GM18867 (cell line): ENCODE measurements around the gene NACC1.
A peak's percentile ranks its signal among the peaks of the same experiment; 100 is the strongest.

ENCODE experiments used
- ATAC-seq: cut with Tn5 transposase; IDR thresholded peaks from one replicate; pipeline ENCODE4 v1.9.1; 2021; ENCODE audit warnings: mild to moderate bottlenecking, moderate library complexity; ENCODE audit not compliant: unreplicated experiment

Gene NACC1

GRCh38 chr19:13118424-13119193, 545 bp downstream of the NACC1 start:
- peak; percentile 9 for ATAC-seq

GRCh38 chr19:13119627-13120026, 1.6 kb downstream of the NACC1 start:
- ATAC-seq: no peak

- no peak for ATAC-seq
Measured at GRCh38 chr19:13120031-13120430, 2.0 kb downstream of the NACC1 start.

GRCh38 chr19:13120817-13121216, 2.8 kb downstream of the NACC1 start:
- ATAC-seq: no peak

- ATAC-seq: no peak
Measured at GRCh38 chr19:13121551-13122274, 3.6 kb downstream of the NACC1 start.

- ATAC-seq: no peak
Measured at GRCh38 chr19:13122275-13122878, 4.3 kb downstream of the NACC1 start.

GRCh38 chr19:13122980-13123957, 5.2 kb downstream of the NACC1 start:
- no peak for ATAC-seq

GRCh38 chr19:13127051-13127450, 9.0 kb downstream of the NACC1 start:
- no peak for ATAC-seq

- ATAC-seq: no peak
Measured at GRCh38 chr19:13127811-13128575, 9.9 kb downstream of the NACC1 start.

- no peak for ATAC-seq
Measured at GRCh38 chr19:13128583-13128982, 10.5 kb downstream of the NACC1 start.

GRCh38 chr19:13129384-13129783, 11.3 kb downstream of the NACC1 start:
- ATAC-seq: no peak

- ATAC-seq: no peak
Measured at GRCh38 chr19:13130886-13131490, 12.9 kb downstream of the NACC1 start.

- no peak for ATAC-seq
Measured at GRCh38 chr19:13132471-13133180, 14.6 kb downstream of the NACC1 start.

GRCh38 chr19:13133241-13133870, 15.3 kb downstream of the NACC1 start:
- no peak for ATAC-seq

GRCh38 chr19:13134626-13135025, 16.6 kb downstream of the NACC1 start:
- no peak for ATAC-seq

- no peak for ATAC-seq
Measured at GRCh38 chr19:13135068-13136062, 17.3 kb downstream of the NACC1 start.

- no peak for ATAC-seq
Measured at GRCh38 chr19:13137290-13137794, 19.3 kb downstream of the NACC1 start.
